ENCODE results near the gene MPV17L2.

GRCh38 chr19:18161636-18162002 is 31.4 kb upstream of the MPV17L2 start:
- TF ChIP-seq, protein P1, sequence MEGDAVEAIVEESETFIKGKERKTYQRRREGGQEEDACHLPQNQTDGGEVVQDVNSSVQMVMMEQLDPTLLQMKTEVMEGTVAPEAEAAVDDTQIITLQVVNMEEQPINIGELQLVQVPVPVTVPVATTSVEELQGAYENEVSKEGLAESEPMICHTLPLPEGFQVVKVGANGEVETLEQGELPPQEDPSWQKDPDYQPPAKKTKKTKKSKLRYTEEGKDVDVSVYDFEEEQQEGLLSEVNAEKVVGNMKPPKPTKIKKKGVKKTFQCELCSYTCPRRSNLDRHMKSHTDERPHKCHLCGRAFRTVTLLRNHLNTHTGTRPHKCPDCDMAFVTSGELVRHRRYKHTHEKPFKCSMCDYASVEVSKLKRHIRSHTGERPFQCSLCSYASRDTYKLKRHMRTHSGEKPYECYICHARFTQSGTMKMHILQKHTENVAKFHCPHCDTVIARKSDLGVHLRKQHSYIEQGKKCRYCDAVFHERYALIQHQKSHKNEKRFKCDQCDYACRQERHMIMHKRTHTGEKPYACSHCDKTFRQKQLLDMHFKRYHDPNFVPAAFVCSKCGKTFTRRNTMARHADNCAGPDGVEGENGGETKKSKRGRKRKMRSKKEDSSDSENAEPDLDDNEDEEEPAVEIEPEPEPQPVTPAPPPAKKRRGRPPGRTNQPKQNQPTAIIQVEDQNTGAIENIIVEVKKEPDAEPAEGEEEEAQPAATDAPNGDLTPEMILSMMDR (IDR thresholded peaks at IDR 0.05), result no peak
- TF ChIP-seq POLR2A (IDR thresholded peaks at IDR 0.05) (no peak), POLR2AphosphoS5 (IDR thresholded peaks at IDR 0.05) (no peak)
